Activated CD4-positive, alpha-beta memory T cell treated with anti-CD3 and anti-CD28 coated beads, Interleukin-2, amount 10 ng/mL, durations not matched to agents 7 days and 5 days (primary cell): Measurements from ENCODE around the gene SF3B5. TPM values are rescaled to one million over a fixed set of nuclear protein-coding genes. Genes with fewer than 3 reads are reported as not detected.
"Not testable (repeated sequence)": the region's sequence is repeated elsewhere in the genome, so short reads cannot be mapped to it uniquely, and the experiment has no call there.

Experiments used
- CTCF ChIA-PET: fragments of 350-600 bp; sonication (Branson Sonifier 250); formaldehyde crosslinking; loops from one replicate; lab custom pipeline; 2021; ENCODE audit warnings: antibody characterized with exemption, inconsistent platforms; lab: Charles Lee
- POLR2A ChIA-PET: fragments of 350-600 bp; sonication (Branson Sonifier 250); formaldehyde crosslinking; loops from one replicate; lab custom pipeline; 2021; ENCODE audit warnings: antibody characterized with exemption; lab: Charles Lee
- DNase-seq: peaks from one replicate; pipeline ENCODE4 v3.0.0-alpha.2; 2020
- H3K27ac Mint-ChIP-seq: one replicate; pipeline ENCODE4 v1.8.0; 2021; ENCODE audit warnings: mild to moderate bottlenecking, mixed read lengths
- H3K27me3 Mint-ChIP-seq: one replicate; pipeline ENCODE4 v1.8.0; 2021; ENCODE audit warnings: mixed read lengths
- H3K36me3 Mint-ChIP-seq: one replicate; pipeline ENCODE4 v1.8.0; 2021; ENCODE audit warnings: low read depth, mixed read lengths
- H3K4me1 Mint-ChIP-seq: one replicate; pipeline ENCODE4 v1.8.0; 2021; ENCODE audit warnings: mixed read lengths
- H3K4me3 Mint-ChIP-seq: one replicate; pipeline ENCODE4 v1.8.0; 2021; ENCODE audit warnings: mild to moderate bottlenecking, mixed read lengths
- H3K9me3 Mint-ChIP-seq: one replicate; pipeline ENCODE4 v1.8.0; 2021; ENCODE audit warnings: mixed read lengths
- total RNA-seq, 2 experiments: library from RNA; stranded (reverse); gene quantifications; one replicate each; pipeline ENCODE4 v1.2.3, GENCODE V29; 2021

The SF3B5 gene
- total RNA-seq, 2 experiments from 2014 or later: 128 to 130 TPM

DNA sequence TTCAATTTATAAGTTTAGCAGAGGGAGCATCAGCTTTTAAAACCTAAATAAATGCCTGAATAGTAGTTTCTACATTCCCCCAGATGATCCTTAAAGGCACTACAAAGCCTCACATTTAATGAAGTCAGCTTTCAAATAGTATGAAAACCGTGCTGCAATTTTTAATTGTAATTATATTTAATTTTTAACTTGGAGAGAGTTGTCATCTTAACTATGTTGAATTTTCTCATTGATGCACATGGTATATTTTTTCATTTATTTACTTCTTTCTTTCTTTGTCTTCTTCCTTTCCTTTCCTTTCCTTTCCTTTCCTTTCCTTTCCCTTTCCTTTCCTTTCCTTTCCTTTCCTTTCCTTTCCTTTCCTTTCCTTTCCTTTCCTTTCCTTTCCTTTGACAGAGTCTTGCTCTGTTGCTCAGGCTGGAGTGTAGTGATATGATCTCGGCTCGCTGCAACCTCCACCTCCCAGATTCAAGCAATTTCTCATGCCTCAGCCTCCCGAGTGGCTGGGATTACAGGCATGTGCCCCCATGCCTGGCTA lies 7.7 kb upstream of the SF3B5 start:
- POLR2A ChIA-PET: interaction anchor here (1.5 kb wide), 1 partner anchor 40 kb away, joined by 3 read pairs; no protein-coding TSS in a partner anchor
- no peak for DNase-seq
- CTCF ChIA-PET: interaction anchor here (0.7 to 2.1 kb wide), 3 partner anchors 113 to 353 kb away, joined by 3 to 10 read pairs (median 4); no protein-coding TSS in a partner anchor

DNA sequence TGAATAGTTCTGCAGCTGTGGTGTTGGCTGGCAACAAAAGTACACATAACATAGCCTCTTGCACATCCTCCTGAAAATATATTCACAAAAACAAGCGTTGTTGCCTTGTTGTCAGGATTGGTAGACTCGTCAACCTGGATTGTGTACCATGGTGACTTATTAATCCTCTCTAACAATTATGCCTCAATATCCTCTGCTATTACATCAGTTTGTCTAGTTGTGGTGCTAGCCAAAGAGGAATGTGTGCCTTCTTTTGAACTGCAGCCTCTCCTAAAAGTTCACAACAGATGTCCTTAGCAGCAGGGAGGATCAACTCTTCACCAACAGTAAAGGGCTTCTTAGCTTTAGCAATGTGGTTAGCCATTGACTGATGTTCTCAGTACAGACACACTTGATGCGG lies 3.6 kb upstream of the SF3B5 start:
- DNase-seq: no peak
- Mint-ChIP-seq H3K36me3 (peaks cover 6% of the 10 kb centered on the region), H3K4me1 (peaks cover 17% of the 10 kb centered on the region), H3K4me3 (no peak overlapping the region), H3K27me3 (peaks cover 2% of the 10 kb centered on the region), H3K27ac (no peak overlapping the region), H3K9me3 (no peaks in the 10 kb centered on the region)
- ChIA-PET POLR2A (interaction anchor here (1.0 to 1.1 kb wide), 2 partner anchors 34 to 35 kb away, joined by 3 read pairs; no protein-coding TSS in a partner anchor), CTCF (interaction anchor here (0.8 to 1.6 kb wide), 3 partner anchors 120 to 159 kb away, joined by 3 to 4 read pairs (median 4); no protein-coding TSS in a partner anchor)

More for the DNA sequence above, 7.7 kb upstream of the SF3B5 start:
- H3K36me3 Mint-ChIP-seq: no peaks in the 10 kb centered on the region
- H3K4me1 Mint-ChIP-seq: peaks cover 7% of the 10 kb centered on the region
- H3K9me3 Mint-ChIP-seq: no peaks in the 10 kb centered on the region
- peaks cover 2% of the 10 kb centered on the region for H3K27me3 Mint-ChIP-seq
- no peak overlapping the region for H3K4me3 Mint-ChIP-seq
- H3K27ac Mint-ChIP-seq: no peak overlapping the region

DNA sequence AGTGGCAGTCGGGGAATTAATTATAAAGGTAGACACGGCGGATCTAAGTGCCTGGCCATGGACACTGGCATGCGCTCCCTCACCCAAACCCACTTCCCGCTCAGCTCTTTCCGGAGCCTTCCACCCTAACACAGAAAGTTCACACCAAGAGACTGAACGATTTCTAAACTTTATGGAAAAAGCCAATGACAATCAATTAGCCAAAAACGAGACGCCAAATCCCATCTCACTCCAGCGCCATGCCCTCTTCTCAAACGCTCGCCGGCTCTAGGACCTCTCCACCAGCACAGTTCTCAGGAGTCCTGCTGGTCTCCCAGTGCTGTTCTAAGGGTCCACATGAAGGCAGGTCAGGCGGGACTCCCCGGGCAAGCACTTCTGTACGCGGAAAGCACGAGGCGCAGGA lies 641 bp downstream of the SF3B5 start:
- peak overlapping the region; percentile 94 for H3K27ac Mint-ChIP-seq
- CTCF ChIA-PET: interaction anchor here (0.8 to 3.1 kb wide), 4 partner anchors 30 to 122 kb away, joined by 4 to 13 read pairs (median 6); no protein-coding TSS in a partner anchor
- H3K4me3 Mint-ChIP-seq: peak overlapping the region; percentile 88
- no peak for DNase-seq
- POLR2A ChIA-PET: interaction anchor here (0.9 to 5.0 kb wide), 16 partner anchors 10 to 251 kb away, joined by 3 to 73 read pairs (median 4); partner anchors contain the start of genes LTV1 and STX11
- no peaks in the 10 kb centered on the region for H3K9me3 Mint-ChIP-seq
- no peaks in the 10 kb centered on the region for H3K27me3 Mint-ChIP-seq
- H3K4me1 Mint-ChIP-seq: peaks cover 24% of the 10 kb centered on the region
- H3K36me3 Mint-ChIP-seq: peaks cover 12% of the 10 kb centered on the region

DNA sequence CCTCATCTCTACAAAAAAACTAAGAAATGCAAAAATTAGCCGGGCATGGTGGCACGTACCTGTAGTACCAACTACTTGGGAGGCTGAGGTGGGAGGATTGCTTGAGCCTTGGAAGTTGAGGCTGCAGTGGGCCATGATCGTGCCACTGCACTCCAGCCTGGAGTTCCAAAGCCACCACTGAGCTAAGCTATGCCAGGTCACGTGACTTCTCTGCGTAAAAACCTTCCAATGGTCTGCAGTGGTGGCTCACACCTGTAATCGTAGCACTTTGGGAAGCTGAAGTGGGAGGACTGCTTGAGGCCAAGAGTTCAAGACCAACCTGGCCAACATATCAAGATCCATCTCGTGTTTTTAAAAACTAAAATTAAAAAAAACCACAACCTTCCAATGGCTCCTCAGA lies 1.7 kb downstream of the SF3B5 start:
- no peaks in the 10 kb centered on the region for H3K9me3 Mint-ChIP-seq
- H3K27ac Mint-ChIP-seq: no peak overlapping the region
- H3K4me1 Mint-ChIP-seq: peaks cover 24% of the 10 kb centered on the region
- ChIA-PET POLR2A (interaction anchor here (1.0 to 5.0 kb wide), 7 partner anchors 9 to 152 kb away, joined by 3 to 73 read pairs (median 3); partner anchors contain the start of gene STX11), CTCF (interaction anchor here (0.8 to 3.1 kb wide), 5 partner anchors 29 to 153 kb away, joined by 3 to 13 read pairs (median 4); no protein-coding TSS in a partner anchor)
- no peaks in the 10 kb centered on the region for H3K27me3 Mint-ChIP-seq
- peak overlapping the region; percentile 88 for H3K4me3 Mint-ChIP-seq
- peaks cover 12% of the 10 kb centered on the region for H3K36me3 Mint-ChIP-seq
- no peak for DNase-seq

DNA sequence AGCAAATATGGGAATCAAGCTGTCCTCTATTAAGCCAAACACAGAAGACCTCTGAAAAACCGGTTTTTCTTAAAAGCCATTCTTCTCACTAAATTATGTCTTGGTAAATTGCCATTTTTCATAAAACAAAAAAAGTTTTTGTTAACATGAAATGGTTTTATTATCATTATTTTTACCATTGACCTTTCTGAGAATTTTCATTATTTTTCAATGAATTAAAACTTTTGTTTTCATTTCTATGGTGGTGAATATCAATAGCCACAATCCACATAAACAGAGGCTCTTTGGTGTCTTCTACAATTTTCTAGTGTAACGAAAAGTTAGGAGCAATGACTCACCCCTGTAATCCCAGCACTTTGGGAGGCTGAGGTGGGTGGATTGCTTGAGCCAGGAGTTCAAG lies 2.1 kb downstream of the SF3B5 start:
- ChIA-PET CTCF (interaction anchor here (1.1 to 1.3 kb wide), 3 partner anchors 28 to 153 kb away, joined by 3 to 4 read pairs (median 4); no protein-coding TSS in a partner anchor), POLR2A (interaction anchor here (1.1 to 5.0 kb wide), 3 partner anchors 28 to 58 kb away, joined by 3 to 73 read pairs (median 23); partner anchors contain the start of gene STX11)
- peaks cover 12% of the 10 kb centered on the region for H3K36me3 Mint-ChIP-seq
- DNase-seq: no peak
- H3K27ac Mint-ChIP-seq: peak overlapping the region; percentile 56
- peak overlapping the region; percentile 35 for H3K4me3 Mint-ChIP-seq
- peaks cover 24% of the 10 kb centered on the region for H3K4me1 Mint-ChIP-seq
- H3K9me3 Mint-ChIP-seq: no peaks in the 10 kb centered on the region
- H3K27me3 Mint-ChIP-seq: no peaks in the 10 kb centered on the region

DNA sequence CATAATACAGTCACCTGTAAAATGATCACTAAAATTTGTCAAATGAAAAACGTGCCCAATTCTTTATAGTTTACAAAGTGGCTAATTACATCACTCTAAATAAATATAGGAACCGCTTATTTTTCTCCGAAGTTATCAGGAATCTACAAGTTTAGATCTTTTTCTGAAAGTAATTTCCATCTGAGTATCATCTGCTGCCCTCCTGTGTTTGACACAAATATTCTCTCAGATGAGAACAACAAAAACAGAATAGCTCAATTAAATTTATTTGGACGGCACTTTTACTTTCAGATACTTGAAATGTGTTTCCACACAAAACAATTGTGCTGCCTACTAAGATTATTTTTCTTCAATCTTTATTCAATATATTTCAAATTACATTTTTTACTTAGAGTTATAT lies 5.0 kb downstream of the SF3B5 start:
- Mint-ChIP-seq H3K4me3 (no peak overlapping the region), H3K36me3 (peaks cover 11% of the 10 kb centered on the region), H3K4me1 (peaks cover 17% of the 10 kb centered on the region), H3K27me3 (no peaks in the 10 kb centered on the region), H3K9me3 (no peaks in the 10 kb centered on the region), H3K27ac (no peak overlapping the region)
- DNase-seq: no peak
- ChIA-PET POLR2A (no interaction called here), CTCF (interaction anchor here (0.8 to 2.0 kb wide), 3 partner anchors 23 to 515 kb away, joined by 4 to 10 read pairs (median 4); no protein-coding TSS in a partner anchor)

DNA sequence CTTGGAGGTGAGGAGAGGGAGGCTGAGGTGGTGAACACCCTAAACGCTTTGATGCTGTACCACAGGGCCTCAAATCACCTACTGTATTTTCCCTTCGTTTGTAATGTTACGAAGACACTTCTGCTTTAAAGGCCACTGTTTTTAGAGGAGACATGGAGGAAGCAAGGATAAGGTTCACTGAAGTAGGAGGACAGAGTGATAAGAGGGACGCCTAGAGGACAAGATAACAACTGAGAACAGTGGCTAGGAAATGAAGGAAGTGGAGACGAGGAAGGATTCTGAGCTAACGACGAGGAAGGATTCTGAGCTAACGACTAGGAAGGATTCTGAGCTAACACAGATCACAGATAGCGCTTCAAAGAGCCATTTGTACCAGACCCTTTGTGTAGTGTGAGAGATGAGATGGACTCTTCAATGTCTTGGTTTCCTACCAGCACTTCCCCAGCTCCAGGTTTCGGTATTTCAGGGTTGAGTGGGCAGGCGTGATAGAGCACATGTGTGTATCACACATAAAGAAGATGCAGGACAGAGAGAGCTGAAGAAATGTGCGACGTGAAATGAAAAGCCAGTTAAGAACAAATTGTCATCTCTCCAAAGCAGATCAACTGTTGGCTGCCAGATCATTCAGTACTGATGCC lies 7.5 kb downstream of the SF3B5 start:
- CTCF ChIA-PET: interaction anchor here (0.7 to 1.7 kb wide), 2 partner anchors 9 to 513 kb away, joined by 3 to 4 read pairs; no protein-coding TSS in a partner anchor
- Mint-ChIP-seq H3K27me3 (no peaks in the 10 kb centered on the region), H3K36me3 (no peaks in the 10 kb centered on the region), H3K4me3 (no peak overlapping the region), H3K4me1 (no peaks in the 10 kb centered on the region), H3K9me3 (no peaks in the 10 kb centered on the region), H3K27ac (no peak overlapping the region)
- no peak for DNase-seq
- POLR2A ChIA-PET: interaction anchor here (0.9 kb wide), 1 partner anchor 24 kb away, joined by 5 read pairs; no protein-coding TSS in a partner anchor

DNA sequence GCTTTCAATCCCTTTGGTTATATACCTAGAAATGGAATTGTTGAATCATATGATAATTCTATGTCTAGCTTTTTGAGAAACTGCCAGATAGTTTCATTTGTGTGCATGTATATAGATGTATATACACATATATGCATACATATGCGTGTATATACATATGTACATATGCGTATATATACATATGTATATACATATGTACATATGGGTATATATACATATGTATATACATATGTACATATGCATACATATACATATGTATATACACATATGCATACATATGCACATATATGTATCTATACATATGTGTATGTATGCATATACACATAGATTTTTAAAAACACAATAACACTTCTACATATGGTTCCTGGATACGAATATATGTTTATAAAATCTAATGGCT lies 8.4 kb downstream of the SF3B5 start:
- H3K9me3 Mint-ChIP-seq: no peaks in the 10 kb centered on the region
- no peak overlapping the region for H3K4me3 Mint-ChIP-seq
- no peaks in the 10 kb centered on the region for H3K27me3 Mint-ChIP-seq
- ChIA-PET CTCF (no interaction called here), POLR2A (no interaction called here)
- no peak for DNase-seq
- H3K36me3 Mint-ChIP-seq: no peaks in the 10 kb centered on the region
- no peaks in the 10 kb centered on the region for H3K4me1 Mint-ChIP-seq
- no peak overlapping the region for H3K27ac Mint-ChIP-seq

DNA sequence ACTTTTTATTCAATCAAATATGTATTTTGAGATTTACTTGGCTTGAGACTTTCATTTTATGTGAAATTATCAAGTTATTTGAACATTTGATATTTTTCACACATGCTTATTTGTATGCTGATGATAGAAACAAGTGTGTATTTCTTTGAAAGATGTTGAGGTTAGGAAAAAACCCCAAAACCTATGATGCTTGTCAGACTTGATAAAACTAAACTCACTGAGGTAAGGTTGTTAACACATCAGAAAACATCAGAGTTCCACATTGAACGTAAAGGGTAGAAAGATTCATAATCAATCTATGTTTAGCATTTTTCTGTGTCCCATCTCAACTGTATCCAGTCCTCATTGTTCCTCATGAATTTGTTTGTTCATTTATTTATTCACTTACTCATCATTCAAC lies 12.2 kb downstream of the SF3B5 start:
- ChIA-PET CTCF (no interaction called here), POLR2A (no interaction called here)
- H3K4me3 Mint-ChIP-seq: no peak overlapping the region
- H3K36me3 Mint-ChIP-seq: no peaks in the 10 kb centered on the region
- DNase-seq: no peak
- no peak overlapping the region for H3K27ac Mint-ChIP-seq
- no peaks in the 10 kb centered on the region for H3K4me1 Mint-ChIP-seq
- H3K27me3 Mint-ChIP-seq: no peaks in the 10 kb centered on the region
- no peaks in the 10 kb centered on the region for H3K9me3 Mint-ChIP-seq

DNA sequence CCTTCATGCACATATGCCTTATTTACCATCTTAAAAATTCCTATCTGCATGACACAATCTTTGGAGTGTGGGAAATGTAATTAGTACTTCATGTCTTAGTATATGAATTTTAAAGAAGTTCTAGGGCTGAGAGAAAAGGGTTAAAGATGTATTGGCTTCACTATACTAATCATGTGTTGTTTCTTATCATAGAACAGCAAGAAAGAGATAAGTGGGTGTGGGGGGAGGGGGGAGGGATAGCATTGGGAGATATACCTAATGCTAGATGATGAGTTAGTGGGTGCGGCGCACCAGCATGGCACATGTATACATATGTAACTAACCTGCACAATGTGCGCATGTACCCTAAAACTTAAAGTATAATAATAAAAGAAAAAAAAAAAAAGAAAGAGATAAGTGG lies 13.0 kb downstream of the SF3B5 start:
- H3K36me3 Mint-ChIP-seq, DNase-seq, H3K9me3 Mint-ChIP-seq, H3K4me1 Mint-ChIP-seq, POLR2A ChIA-PET, H3K4me3 Mint-ChIP-seq, H3K27ac Mint-ChIP-seq, H3K27me3 Mint-ChIP-seq, CTCF ChIA-PET: not testable (repeated sequence)

DNA sequence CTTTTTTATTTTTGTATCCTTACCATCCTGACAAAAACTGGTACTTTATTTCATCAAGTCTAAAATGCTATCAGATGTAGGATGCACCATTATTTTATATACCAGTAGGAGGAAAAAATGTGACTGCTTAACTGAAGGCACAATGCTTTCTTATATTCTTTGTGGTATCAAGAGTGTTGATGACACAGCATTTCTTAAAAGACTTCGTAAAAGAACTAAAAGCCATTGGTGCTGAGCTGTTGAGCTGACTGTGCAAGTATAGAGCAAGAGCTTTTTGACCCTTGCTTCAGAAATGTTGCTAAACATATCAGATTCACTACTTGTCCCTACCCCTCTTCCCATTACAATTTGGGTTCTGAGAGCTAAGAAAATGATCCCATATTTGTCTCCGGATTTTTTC lies 17.5 kb downstream of the SF3B5 start:
- H3K4me3 Mint-ChIP-seq: no peak overlapping the region
- DNase-seq: no peak
- no peaks in the 10 kb centered on the region for H3K27me3 Mint-ChIP-seq
- no peaks in the 10 kb centered on the region for H3K36me3 Mint-ChIP-seq
- no peak overlapping the region for H3K27ac Mint-ChIP-seq
- CTCF ChIA-PET: no interaction called here
- no peaks in the 10 kb centered on the region for H3K9me3 Mint-ChIP-seq
- POLR2A ChIA-PET: no interaction called here
- H3K4me1 Mint-ChIP-seq: peaks cover 3% of the 10 kb centered on the region

DNA sequence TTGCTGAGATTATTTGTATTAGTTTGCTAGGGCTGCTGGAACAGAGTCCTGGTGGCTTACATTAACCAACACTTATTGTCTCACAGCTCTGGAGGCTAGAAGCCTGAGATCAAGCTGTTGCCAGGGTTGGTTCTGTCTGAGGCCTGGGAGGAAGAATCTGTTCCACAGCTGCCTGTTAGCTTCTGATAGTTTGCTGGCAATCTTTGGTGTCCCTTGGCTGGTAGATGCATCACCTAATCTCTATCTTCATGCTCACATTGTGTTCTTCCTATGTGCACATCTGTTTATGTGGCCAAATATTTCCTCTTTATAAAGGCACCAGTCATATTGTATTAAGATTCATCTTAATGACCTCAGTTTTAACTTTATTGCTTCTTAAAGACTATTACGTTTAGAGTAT lies 19.5 kb downstream of the SF3B5 start:
- ChIA-PET POLR2A (interaction anchor here (0.6 to 0.9 kb wide), 2 partner anchors 8 to 12 kb away, joined by 3 read pairs; no protein-coding TSS in a partner anchor), CTCF (interaction anchor here (2.1 kb wide), 1 partner anchor 136 kb away, joined by 5 read pairs; no protein-coding TSS in a partner anchor)

DNA sequence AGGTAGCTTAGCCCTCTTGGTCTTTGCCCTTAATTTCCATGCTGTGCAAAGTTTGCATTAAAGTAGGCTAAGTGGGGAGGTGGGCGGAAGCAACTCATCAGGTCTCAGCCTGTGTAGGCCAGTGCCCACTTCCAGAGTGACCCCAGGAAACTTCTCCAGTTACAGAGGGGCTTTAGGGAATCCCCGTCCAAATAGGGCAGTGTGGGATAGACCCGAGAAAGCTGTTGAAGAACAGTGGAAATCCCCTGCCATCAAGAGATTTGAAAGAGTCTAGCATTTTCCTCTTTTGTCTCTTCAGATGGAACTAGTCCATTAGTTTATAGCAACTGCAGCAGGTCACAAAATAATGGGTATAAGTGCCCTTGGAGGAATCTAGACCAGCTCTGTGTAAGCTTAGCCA lies 20.2 kb downstream of the SF3B5 start:
- ChIA-PET CTCF (interaction anchor here (2.1 kb wide), 1 partner anchor 135 kb away, joined by 5 read pairs; no protein-coding TSS in a partner anchor), POLR2A (interaction anchor here (0.6 to 1.0 kb wide), 3 partner anchors 9 to 12 kb away, joined by 3 to 4 read pairs (median 3); no protein-coding TSS in a partner anchor)
- H3K4me3 Mint-ChIP-seq: no peak overlapping the region
- no peaks in the 10 kb centered on the region for H3K36me3 Mint-ChIP-seq
- H3K9me3 Mint-ChIP-seq: no peaks in the 10 kb centered on the region
- DNase-seq: no peak
- H3K27ac Mint-ChIP-seq: no peak overlapping the region
- peaks cover 3% of the 10 kb centered on the region for H3K4me1 Mint-ChIP-seq
- H3K27me3 Mint-ChIP-seq: peaks cover 12% of the 10 kb centered on the region

More for the DNA sequence above, 19.5 kb downstream of the SF3B5 start:
- H3K36me3 Mint-ChIP-seq: no peaks in the 10 kb centered on the region
- H3K27ac Mint-ChIP-seq: no peak overlapping the region
- no peak overlapping the region for H3K4me3 Mint-ChIP-seq
- peaks cover 9% of the 10 kb centered on the region for H3K27me3 Mint-ChIP-seq
- no peak for DNase-seq
- H3K4me1 Mint-ChIP-seq: peaks cover 3% of the 10 kb centered on the region
- H3K9me3 Mint-ChIP-seq: no peaks in the 10 kb centered on the region
